ES-I3 (cell line): ENCODE measurements around the gene PSPC1.
"Not testable (repeated sequence)": the region's sequence is repeated elsewhere in the genome, so short reads cannot be mapped to it uniquely, and the experiment has no call there.

Experiments
- H3K36me3 ChIP-seq: 2 replicates; pipeline ENCODE4 v1.6.1; 2013; ENCODE audit warnings: mild to moderate bottlenecking, low read length, control low read depth, moderate library complexity; ENCODE audit not compliant: insufficient read depth
- H3K4me1 ChIP-seq: 2 replicates; pipeline ENCODE4 v1.6.1; 2013; ENCODE audit warnings: mild to moderate bottlenecking, control low read depth, low read length; ENCODE audit not compliant: insufficient read depth
- H3K9ac ChIP-seq: 2 replicates; pipeline ENCODE4 v1.6.1; 2013; ENCODE audit warnings: low read depth, mild to moderate bottlenecking, low read length, moderate library complexity
- H3K9me3 ChIP-seq: 2 replicates; pipeline ENCODE4 v1.6.1; 2013; ENCODE audit warnings: mild to moderate bottlenecking, low read length, moderate library complexity; ENCODE audit not compliant: control insufficient read depth, insufficient read depth

PSPC1 gene

GRCh38 chr13:19782049-19782726, 557 bp downstream of the PSPC1 start:
- H3K9ac ChIP-seq = peak overlapping the region; percentile 100
- peaks cover 4% of the 10 kb centered on the region; the same call in 1 of the 2 replicates for H3K9me3 ChIP-seq
- H3K4me1 ChIP-seq = no peaks in the 10 kb centered on the region
- no peaks in the 10 kb centered on the region; the same call in 1 of the 2 replicates for H3K36me3 ChIP-seq

DNA sequence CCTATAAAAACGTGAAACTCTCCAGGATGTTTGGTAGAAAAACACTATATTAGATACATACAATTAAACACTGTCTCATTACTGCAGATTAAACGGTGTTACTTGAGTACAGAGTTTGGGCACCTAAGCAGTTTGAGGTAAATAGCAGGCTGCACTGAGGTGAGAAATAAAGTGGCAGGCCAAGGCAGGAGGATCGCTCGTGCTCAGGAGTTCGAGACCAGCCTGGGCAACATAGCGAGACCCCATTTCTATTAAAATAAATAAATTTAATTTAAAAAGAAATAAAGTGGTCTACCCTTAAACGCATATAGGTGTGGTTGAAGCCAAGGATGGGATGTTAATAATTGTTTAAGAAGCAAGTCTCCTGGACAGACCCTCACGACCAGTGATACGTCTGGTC, 1.2 kb downstream of the PSPC1 start:
- Histone ChIP-seq H3K36me3 (no peaks in the 10 kb centered on the region; the same call in 1 of the 2 replicates), H3K9ac (peak overlapping the region; percentile 100), H3K4me1 (no peaks in the 10 kb centered on the region), H3K9me3 (peaks cover 4% of the 10 kb centered on the region; the same call in 1 of the 2 replicates)

- H3K4me1 ChIP-seq, H3K36me3 ChIP-seq, H3K9me3 ChIP-seq: not testable (repeated sequence)
- peak overlapping the region; percentile 100; the same call in 1 of the 2 replicates for H3K9ac ChIP-seq
These were observed 1.9 kb downstream of the PSPC1 start for GRCh38 chr13:19780753-19781418.

GRCh38 chr13:19772306-19772705, 10.4 kb downstream of the PSPC1 start:
- no peaks in the 10 kb centered on the region for H3K9me3 ChIP-seq
- H3K36me3 ChIP-seq = peaks cover 12% of the 10 kb centered on the region

DNA sequence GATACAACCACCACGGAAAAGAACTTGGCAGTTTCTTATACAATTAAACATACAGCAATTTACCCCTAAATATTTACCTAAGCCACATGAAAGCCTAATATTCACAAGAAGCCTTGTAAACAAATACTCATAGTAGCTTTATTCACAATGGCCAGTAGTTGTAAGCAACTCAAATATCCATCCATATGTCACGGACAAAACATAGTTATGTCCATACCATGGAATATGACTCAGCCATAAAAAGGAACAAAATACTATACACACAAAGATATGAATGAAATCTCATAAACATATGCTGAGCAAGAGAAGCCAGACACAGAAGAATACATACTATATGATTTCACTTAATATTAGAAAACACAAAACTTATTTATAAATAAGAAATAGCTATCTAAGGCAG, 12.9 kb downstream of the PSPC1 start:
- peaks cover 9% of the 10 kb centered on the region for H3K36me3 ChIP-seq

More at GRCh38 chr13:19772306-19772705, 10.4 kb downstream of the PSPC1 start:
- no peak overlapping the region for H3K9ac ChIP-seq
- H3K4me1 ChIP-seq = no peaks in the 10 kb centered on the region

DNA sequence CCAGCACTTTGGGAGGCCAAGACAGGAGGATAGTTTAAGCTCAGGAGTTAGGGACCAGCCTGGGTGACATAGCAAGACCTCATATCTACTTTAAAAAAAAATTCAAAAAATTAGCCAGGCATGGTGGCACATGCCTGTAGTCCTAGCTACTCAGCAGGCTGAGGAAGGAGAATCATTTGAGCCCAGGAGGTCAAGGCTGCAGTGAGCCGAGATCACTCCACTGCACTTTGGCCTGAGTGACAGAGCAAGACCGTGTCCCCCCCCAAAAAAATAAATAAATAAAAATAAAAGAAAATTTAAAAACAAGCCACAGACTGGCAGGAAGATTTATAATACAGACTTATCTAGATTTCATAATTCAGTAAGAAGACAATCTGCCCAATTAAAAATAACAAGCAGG, 14.8 kb downstream of the PSPC1 start:
- Histone ChIP-seq H3K36me3 (peaks cover 9% of the 10 kb centered on the region), H3K9me3 (no peaks in the 10 kb centered on the region), H3K4me1 (peaks cover 6% of the 10 kb centered on the region; the same call in 1 of the 2 replicates), H3K9ac (no peak overlapping the region)

More for the DNA sequence above, 12.9 kb downstream of the PSPC1 start:
- Histone ChIP-seq H3K9me3 (no peaks in the 10 kb centered on the region), H3K9ac (no peak overlapping the region), H3K4me1 (peaks cover 6% of the 10 kb centered on the region; the same call in 1 of the 2 replicates)

- Histone ChIP-seq H3K9me3 (no peaks in the 10 kb centered on the region), H3K4me1 (peaks cover 6% of the 10 kb centered on the region; the same call in 1 of the 2 replicates), H3K36me3 (peaks cover 2% of the 10 kb centered on the region; the same call in 1 of the 2 replicates), H3K9ac (no peak overlapping the region)
These were observed 16.2 kb downstream of the PSPC1 start for GRCh38 chr13:19766591-19766990.

GRCh38 chr13:19764237-19764636, 18.5 kb downstream of the PSPC1 start:
- peaks cover 8% of the 10 kb centered on the region for H3K36me3 ChIP-seq
- no peak overlapping the region for H3K9ac ChIP-seq
- H3K4me1 ChIP-seq = peaks cover 6% of the 10 kb centered on the region; the same call in 1 of the 2 replicates
- H3K9me3 ChIP-seq = no peaks in the 10 kb centered on the region

- H3K36me3 ChIP-seq = peaks cover 13% of the 10 kb centered on the region
- no peaks in the 10 kb centered on the region for H3K9me3 ChIP-seq
- H3K4me1 ChIP-seq = peaks cover 6% of the 10 kb centered on the region; the same call in 1 of the 2 replicates
- H3K9ac ChIP-seq = no peak overlapping the region
These were observed 19.1 kb downstream of the PSPC1 start for GRCh38 chr13:19763618-19764017.

DNA sequence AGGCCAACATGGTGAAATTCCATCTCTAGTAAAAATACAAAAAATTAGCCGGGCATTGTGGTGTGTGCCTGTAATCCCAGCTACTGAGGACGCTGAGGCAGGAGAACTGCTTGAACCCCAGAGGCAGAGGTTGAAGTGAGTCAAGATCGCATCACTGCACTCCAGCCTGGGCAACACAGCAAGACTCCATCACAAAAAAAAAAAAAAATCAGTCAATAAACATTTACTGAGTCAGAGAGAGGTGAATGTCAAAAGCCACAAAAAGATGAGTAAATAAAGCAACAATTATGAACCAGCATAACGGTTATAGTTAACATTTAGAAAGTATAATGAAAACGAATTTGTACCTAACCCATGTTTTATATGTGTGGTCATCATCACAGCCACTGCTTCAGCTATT, 23.1 kb downstream of the PSPC1 start:
- Histone ChIP-seq H3K4me1 (no peaks in the 10 kb centered on the region), H3K9ac (no peak overlapping the region), H3K36me3 (peaks cover 19% of the 10 kb centered on the region), H3K9me3 (no peaks in the 10 kb centered on the region)

- Histone ChIP-seq H3K9ac (no peak overlapping the region), H3K9me3 (no peaks in the 10 kb centered on the region), H3K36me3 (peaks cover 5% of the 10 kb centered on the region; the same call in 1 of the 2 replicates), H3K4me1 (peaks cover 3% of the 10 kb centered on the region; the same call in 1 of the 2 replicates)
These were observed 40.1 kb downstream of the PSPC1 start for GRCh38 chr13:19742643-19743042.

DNA sequence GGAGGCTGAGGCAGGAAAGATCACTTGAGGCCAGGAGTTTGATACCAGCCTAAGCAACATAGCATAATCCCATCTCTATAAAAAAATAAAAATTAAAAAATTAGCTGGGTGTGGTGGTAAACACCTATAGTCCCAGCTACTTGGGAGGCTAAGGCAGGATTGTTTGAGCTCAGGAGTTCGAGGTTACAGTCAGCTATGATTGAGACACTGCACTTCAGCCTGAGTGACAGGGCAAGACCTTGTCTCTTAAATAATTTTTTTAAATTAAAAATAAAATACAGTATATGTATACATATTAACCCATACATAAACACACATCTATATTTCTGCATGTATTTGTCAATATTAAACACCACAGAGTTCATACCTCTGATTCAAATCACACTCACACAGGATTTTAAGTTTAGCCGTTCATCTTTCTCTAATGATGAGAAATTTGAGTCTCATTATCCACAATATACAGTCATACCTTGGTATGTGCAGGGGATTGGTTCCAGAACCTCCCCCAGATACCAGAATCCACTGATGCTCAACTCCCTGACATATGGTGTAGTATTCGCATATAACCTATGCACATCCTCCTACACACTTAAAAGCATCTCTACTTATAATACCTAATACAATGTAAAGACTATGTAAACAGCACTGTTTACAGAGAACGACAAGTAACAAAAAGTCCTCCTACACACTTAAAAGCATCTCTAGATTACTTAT, 44.7 kb downstream of the PSPC1 start:
- Histone ChIP-seq H3K9me3 (no peaks in the 10 kb centered on the region), H3K4me1 (peaks cover 3% of the 10 kb centered on the region; the same call in 1 of the 2 replicates), H3K36me3 (0 out of 2 replicates have a peak, but pooled peaks cover 10% of the 10 kb centered on the region), H3K9ac (no peak overlapping the region)

DNA sequence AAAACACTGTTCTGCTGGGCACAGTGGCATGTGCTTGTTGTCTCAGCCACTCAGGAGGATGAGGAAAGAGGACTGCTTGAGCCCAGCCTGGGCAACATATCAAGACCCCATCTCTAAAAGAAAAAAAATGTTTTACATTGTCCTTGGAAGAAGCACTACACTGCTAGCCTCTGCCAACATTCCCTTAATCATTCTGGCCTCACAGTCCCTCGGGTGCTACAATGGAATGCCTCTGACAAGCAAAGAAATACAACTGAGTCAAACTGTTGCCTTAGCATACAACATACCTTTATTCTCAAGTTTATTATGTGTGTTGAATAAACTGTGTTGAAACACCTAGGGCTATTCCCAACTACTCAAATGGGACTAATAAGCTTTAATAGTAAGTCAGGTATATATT, 56.1 kb downstream of the PSPC1 start:
- Histone ChIP-seq H3K9me3 (no peaks in the 10 kb centered on the region), H3K4me1 (no peaks in the 10 kb centered on the region), H3K36me3 (peaks cover 6% of the 10 kb centered on the region; the same call in 1 of the 2 replicates), H3K9ac (no peak overlapping the region)

DNA sequence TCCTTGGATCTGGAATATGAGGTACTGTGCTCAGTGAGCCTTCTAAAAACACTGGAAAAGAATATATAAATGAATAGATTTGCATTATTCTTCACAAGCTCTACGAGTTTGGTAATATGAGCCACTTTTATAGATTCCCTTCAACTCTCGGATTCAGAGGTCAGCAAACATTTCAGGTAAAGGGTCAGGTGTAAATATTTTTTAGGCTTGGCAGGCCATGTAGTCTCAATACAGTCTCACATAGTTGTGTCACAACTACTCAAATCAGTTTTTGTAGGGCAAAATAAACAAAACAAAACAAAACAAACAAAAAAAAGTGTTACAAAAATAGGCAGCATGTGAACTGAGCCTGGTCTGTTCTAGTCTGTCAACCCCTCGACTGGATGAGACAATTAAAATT, 57.4 kb downstream of the PSPC1 start:
- H3K4me1 ChIP-seq = no peaks in the 10 kb centered on the region
- H3K9me3 ChIP-seq = no peaks in the 10 kb centered on the region
- H3K36me3 ChIP-seq = peaks cover 6% of the 10 kb centered on the region; the same call in 1 of the 2 replicates
- no peak overlapping the region for H3K9ac ChIP-seq
